ENCODE measurements around the gene CCP110.

The CCP110 gene

GRCh38 chr16:19549673-19550072 lies 25.9 kb downstream of the CCP110 start:
- H3K9ac ChIP-seq (ENCODE audit: low read length in 2 of 2), result no peak overlapping the region
- no peak overlapping the region for H3K27ac ChIP-seq (ENCODE audit: low read length)
- peaks cover 7% of the 10 kb centered on the region in 2 donors for H3K36me3 ChIP-seq (ENCODE audit: control insufficient read depth in 2 of 2, insufficient read depth in 2 of 2, low read length in 2 of 2)
- H3K9me3 ChIP-seq (ENCODE audit: control insufficient read depth in 2 of 2, low read length in 2 of 2), result no peaks in the 10 kb centered on the region
- H3K27me3 ChIP-seq (ENCODE audit: control insufficient read depth in 1 of 2, insufficient read depth in 2 of 2, low read length in 2 of 2), result no peaks in the 10 kb centered on the region
- H3K4me1 ChIP-seq (ENCODE audit: control insufficient read depth, insufficient read depth, low read length), result no peaks in the 10 kb centered on the region
- no peak overlapping the region for H3K4me3 ChIP-seq (ENCODE audit: low read length in 2 of 2)

DNA sequence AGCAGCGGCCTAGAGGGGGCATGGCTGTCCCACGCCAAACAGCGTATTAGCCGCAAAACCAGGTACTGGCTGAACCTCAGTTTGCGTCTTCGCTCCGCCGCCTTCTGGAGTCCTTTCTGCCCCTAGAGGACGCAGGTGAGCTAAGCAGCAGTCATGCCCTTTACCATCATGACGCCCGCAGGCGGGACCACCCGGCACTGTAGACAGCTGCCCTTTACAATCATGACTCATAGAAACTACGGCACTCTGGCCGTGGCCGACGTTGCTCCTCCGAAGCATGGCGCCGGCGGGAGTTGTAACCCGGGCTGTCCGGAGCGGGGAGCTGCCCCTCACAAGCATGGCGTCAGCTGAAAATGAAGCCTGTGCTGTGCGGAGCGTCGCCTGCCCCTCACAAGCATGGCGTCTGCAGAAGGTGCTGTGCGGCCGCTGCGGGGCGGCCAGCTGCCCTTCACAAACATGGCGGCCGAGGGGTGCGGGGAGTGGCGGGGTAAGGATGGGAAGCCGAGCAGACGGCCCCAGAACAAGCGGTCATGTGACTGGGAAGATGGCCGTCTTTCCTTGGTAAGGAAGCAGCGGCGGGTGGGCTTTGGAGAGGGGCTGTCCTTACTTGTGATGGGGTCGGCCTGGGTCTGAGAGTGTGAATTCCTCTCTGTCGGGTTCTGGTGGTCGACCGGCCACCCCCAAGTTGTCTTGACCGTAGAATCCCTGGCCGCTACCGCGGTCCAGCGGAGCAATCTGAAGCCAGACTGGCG lies 31.6 kb downstream of the CCP110 start, which contains the start of gene VPS35L:
VPS35L (plus strand) TSS at position 518 of the 752 bp plus-strand sequence; CDS start at position 545, 27 bp downstream.
- Histone ChIP-seq H3K36me3 (ENCODE audit: control insufficient read depth in 2 of 2, insufficient read depth in 2 of 2, low read length in 2 of 2) (peaks cover 3 to 4% of the 10 kb centered on the region in 2 donors), H3K4me1 (ENCODE audit: control insufficient read depth, insufficient read depth, low read length) (peaks cover 6% of the 10 kb centered on the region), H3K9me3 (ENCODE audit: control insufficient read depth in 2 of 2, low read length in 2 of 2) (no peaks in the 10 kb centered on the region), H3K27ac (ENCODE audit: low read length) (peak within 1 kb of the TSS; percentile 90), H3K9ac (ENCODE audit: low read length in 2 of 2) (peak within 1 kb of the TSS; percentile 97), H3K27me3 (ENCODE audit: control insufficient read depth in 1 of 2, insufficient read depth in 2 of 2, low read length in 2 of 2) (no peaks in the 10 kb centered on the region), H3K4me3 (ENCODE audit: low read length in 2 of 2) (peak within 1 kb of the TSS; percentile 94 to 98)

GRCh38 chr16:19555938-19556771 lies 32.4 kb downstream of the CCP110 start:
- peak overlapping the region; percentile 94 to 97 for H3K9ac ChIP-seq (ENCODE audit: low read length in 2 of 2)
- peak overlapping the region; percentile 87 to 94 for H3K4me3 ChIP-seq (ENCODE audit: low read length in 2 of 2)
- peaks cover 6% of the 10 kb centered on the region for H3K4me1 ChIP-seq (ENCODE audit: control insufficient read depth, insufficient read depth, low read length)
- peak overlapping the region; percentile 90 for H3K27ac ChIP-seq (ENCODE audit: low read length)
- no peaks in the 10 kb centered on the region for H3K9me3 ChIP-seq (ENCODE audit: control insufficient read depth in 2 of 2, low read length in 2 of 2)
- peaks cover 3% of the 10 kb centered on the region in 2 donors for H3K36me3 ChIP-seq (ENCODE audit: control insufficient read depth in 2 of 2, insufficient read depth in 2 of 2, low read length in 2 of 2)
- no peaks in the 10 kb centered on the region for H3K27me3 ChIP-seq (ENCODE audit: control insufficient read depth in 1 of 2, insufficient read depth in 2 of 2, low read length in 2 of 2)

DNA sequence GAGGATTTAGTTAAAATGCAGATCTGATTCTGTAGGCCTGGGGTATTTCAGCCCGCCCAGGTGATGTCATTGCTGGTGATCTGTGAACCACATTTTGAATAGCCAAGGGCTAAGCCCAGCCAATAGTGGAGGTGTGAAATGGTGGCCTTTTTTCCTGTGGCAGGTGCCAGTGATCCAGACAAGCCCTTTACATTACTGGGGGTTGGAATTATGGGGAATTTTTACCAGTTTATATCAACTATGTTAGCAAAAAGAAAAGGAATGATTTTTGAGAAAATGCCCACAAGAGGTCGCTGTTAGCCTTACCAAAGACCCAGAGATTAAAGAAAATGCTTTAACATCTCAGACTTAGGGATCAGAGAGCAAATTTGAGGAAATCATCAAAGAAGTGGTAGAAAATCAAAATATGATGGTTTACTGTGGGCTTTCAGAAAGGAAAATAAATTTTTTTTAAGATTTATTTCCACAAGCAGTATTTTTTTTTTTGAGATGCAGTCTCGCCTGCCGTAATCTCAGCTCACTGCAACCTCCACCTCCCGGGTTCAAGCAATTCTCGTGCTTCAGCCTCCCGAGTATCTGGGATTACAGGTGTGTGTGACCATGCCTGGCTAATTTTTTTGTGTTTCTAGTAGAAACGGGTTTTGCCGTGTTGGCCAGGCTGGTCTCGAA lies 35.6 kb downstream of the CCP110 start:
- no peak overlapping the region for H3K4me3 ChIP-seq (ENCODE audit: low read length in 2 of 2)
- no peaks in the 10 kb centered on the region for H3K36me3 ChIP-seq (ENCODE audit: control insufficient read depth in 2 of 2, insufficient read depth in 2 of 2, low read length in 2 of 2)
- no peak overlapping the region for H3K9ac ChIP-seq (ENCODE audit: low read length in 2 of 2)
- no peak overlapping the region for H3K27ac ChIP-seq (ENCODE audit: low read length)
- H3K27me3 ChIP-seq (ENCODE audit: control insufficient read depth in 1 of 2, insufficient read depth in 2 of 2, low read length in 2 of 2), result no peaks in the 10 kb centered on the region
- peaks cover 6% of the 10 kb centered on the region for H3K4me1 ChIP-seq (ENCODE audit: control insufficient read depth, insufficient read depth, low read length)
- no peaks in the 10 kb centered on the region for H3K9me3 ChIP-seq (ENCODE audit: control insufficient read depth in 2 of 2, low read length in 2 of 2)

GRCh38 chr16:19560078-19560477 lies 36.3 kb downstream of the CCP110 start:
- no peaks in the 10 kb centered on the region for H3K27me3 ChIP-seq (ENCODE audit: control insufficient read depth in 1 of 2, insufficient read depth in 2 of 2, low read length in 2 of 2)
- H3K4me1 ChIP-seq (ENCODE audit: control insufficient read depth, insufficient read depth, low read length), result peaks cover 6% of the 10 kb centered on the region
- H3K9ac ChIP-seq (ENCODE audit: low read length in 2 of 2), result no peak overlapping the region
- H3K9me3 ChIP-seq (ENCODE audit: control insufficient read depth in 2 of 2, low read length in 2 of 2), result no peaks in the 10 kb centered on the region
- no peak overlapping the region for H3K27ac ChIP-seq (ENCODE audit: low read length)
- H3K36me3 ChIP-seq (ENCODE audit: control insufficient read depth in 2 of 2, insufficient read depth in 2 of 2, low read length in 2 of 2), result peaks cover under 1 to 6% of the 10 kb centered on the region in 2 donors
- H3K4me3 ChIP-seq (ENCODE audit: low read length in 2 of 2), result no peak overlapping the region

- peaks cover 14 to 22% of the 10 kb centered on the region in 2 donors for H3K36me3 ChIP-seq (ENCODE audit: control insufficient read depth in 2 of 2, insufficient read depth in 2 of 2, low read length in 2 of 2)
These were observed 39.6 kb downstream of the CCP110 start for GRCh38 chr16:19563377-19563776.

GRCh38 chr16:19566362-19566761 lies 42.6 kb downstream of the CCP110 start:
- H3K4me3 ChIP-seq (ENCODE audit: low read length in 2 of 2), result no peak overlapping the region
- no peaks in the 10 kb centered on the region for H3K9me3 ChIP-seq (ENCODE audit: control insufficient read depth in 2 of 2, low read length in 2 of 2)
- peaks cover 21 to 35% of the 10 kb centered on the region in 2 donors for H3K36me3 ChIP-seq (ENCODE audit: control insufficient read depth in 2 of 2, insufficient read depth in 2 of 2, low read length in 2 of 2)
- H3K27ac ChIP-seq (ENCODE audit: low read length), result no peak overlapping the region
- H3K9ac ChIP-seq (ENCODE audit: low read length in 2 of 2), result no peak overlapping the region
- no peaks in the 10 kb centered on the region for H3K27me3 ChIP-seq (ENCODE audit: control insufficient read depth in 1 of 2, insufficient read depth in 2 of 2, low read length in 2 of 2)
- H3K4me1 ChIP-seq (ENCODE audit: control insufficient read depth, insufficient read depth, low read length), result no peaks in the 10 kb centered on the region

More at GRCh38 chr16:19563377-19563776, 39.6 kb downstream of the CCP110 start:
- Histone ChIP-seq H3K4me3 (ENCODE audit: low read length in 2 of 2) (no peak overlapping the region), H3K9ac (ENCODE audit: low read length in 2 of 2) (no peak overlapping the region), H3K4me1 (ENCODE audit: control insufficient read depth, insufficient read depth, low read length) (no peaks in the 10 kb centered on the region), H3K27me3 (ENCODE audit: control insufficient read depth in 1 of 2, insufficient read depth in 2 of 2, low read length in 2 of 2) (no peaks in the 10 kb centered on the region), H3K27ac (ENCODE audit: low read length) (no peak overlapping the region), H3K9me3 (ENCODE audit: control insufficient read depth in 2 of 2, low read length in 2 of 2) (no peaks in the 10 kb centered on the region)

DNA sequence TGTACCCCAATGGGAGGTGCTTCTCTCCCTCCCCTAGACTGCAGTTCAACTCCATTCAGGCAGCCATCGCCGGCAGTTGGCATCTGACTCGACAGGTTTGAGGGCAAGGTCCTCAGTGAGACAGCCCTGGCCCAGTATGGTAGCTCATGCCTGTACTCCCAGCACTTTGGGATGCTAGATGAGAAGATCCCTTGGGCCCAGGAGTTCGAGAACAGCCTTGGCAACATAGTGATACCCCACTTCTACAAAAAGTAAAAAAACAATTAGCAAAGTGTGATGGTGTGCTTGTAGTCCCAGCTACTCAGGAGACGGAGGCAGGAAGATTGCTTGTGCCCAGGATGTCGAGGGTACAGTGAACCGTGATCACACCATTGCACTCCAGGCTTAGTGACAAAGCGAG lies 43.8 kb downstream of the CCP110 start:
- Histone ChIP-seq H3K4me1 (ENCODE audit: control insufficient read depth, insufficient read depth, low read length) (no peaks in the 10 kb centered on the region), H3K27ac (ENCODE audit: low read length) (no peak overlapping the region), H3K9me3 (ENCODE audit: control insufficient read depth in 2 of 2, low read length in 2 of 2) (no peaks in the 10 kb centered on the region), H3K9ac (ENCODE audit: low read length in 2 of 2) (no peak overlapping the region), H3K4me3 (ENCODE audit: low read length in 2 of 2) (no peak overlapping the region), H3K27me3 (ENCODE audit: control insufficient read depth in 1 of 2, insufficient read depth in 2 of 2, low read length in 2 of 2) (no peaks in the 10 kb centered on the region), H3K36me3 (ENCODE audit: control insufficient read depth in 2 of 2, insufficient read depth in 2 of 2, low read length in 2 of 2) (peaks cover 24 to 38% of the 10 kb centered on the region in 2 donors)

DNA sequence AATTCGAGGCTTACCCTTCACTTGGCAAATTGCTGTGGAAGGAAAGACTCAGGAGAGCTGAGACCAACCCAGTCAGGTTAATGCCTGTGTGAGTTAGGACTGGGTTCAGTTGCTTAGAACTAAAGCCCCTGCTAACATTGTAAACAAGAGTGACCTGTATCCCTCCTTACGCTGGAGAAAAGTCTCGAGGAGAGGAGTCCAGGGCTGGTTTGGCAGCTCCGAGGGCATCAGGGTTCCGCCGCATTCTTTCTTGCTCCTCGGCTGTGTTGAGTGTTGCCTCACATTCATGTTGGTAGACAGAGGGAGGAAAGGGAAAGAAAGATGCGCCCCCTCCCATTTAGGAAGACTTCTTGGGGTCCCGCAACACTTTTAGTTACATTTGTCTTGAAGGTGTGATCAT lies 50.3 kb downstream of the CCP110 start:
- no peaks in the 10 kb centered on the region for H3K4me1 ChIP-seq (ENCODE audit: control insufficient read depth, insufficient read depth, low read length)
- H3K27ac ChIP-seq (ENCODE audit: low read length), result no peak overlapping the region

GRCh38 chr16:19574615-19575014 lies 50.9 kb downstream of the CCP110 start:
- H3K4me1 ChIP-seq (ENCODE audit: control insufficient read depth, insufficient read depth, low read length), result no peaks in the 10 kb centered on the region
- no peaks in the 10 kb centered on the region for H3K9me3 ChIP-seq (ENCODE audit: control insufficient read depth in 2 of 2, low read length in 2 of 2)
- peaks cover 28 to 41% of the 10 kb centered on the region in 2 donors for H3K36me3 ChIP-seq (ENCODE audit: control insufficient read depth in 2 of 2, insufficient read depth in 2 of 2, low read length in 2 of 2)
- no peaks in the 10 kb centered on the region for H3K27me3 ChIP-seq (ENCODE audit: control insufficient read depth in 1 of 2, insufficient read depth in 2 of 2, low read length in 2 of 2)
- H3K27ac ChIP-seq (ENCODE audit: low read length), result no peak overlapping the region
- no peak overlapping the region for H3K9ac ChIP-seq (ENCODE audit: low read length in 2 of 2)
- no peak overlapping the region for H3K4me3 ChIP-seq (ENCODE audit: low read length in 2 of 2)

More for the DNA sequence above, 50.3 kb downstream of the CCP110 start:
- Histone ChIP-seq H3K36me3 (ENCODE audit: control insufficient read depth in 2 of 2, insufficient read depth in 2 of 2, low read length in 2 of 2) (peaks cover 32 to 45% of the 10 kb centered on the region in 2 donors), H3K27me3 (ENCODE audit: control insufficient read depth in 1 of 2, insufficient read depth in 2 of 2, low read length in 2 of 2) (no peaks in the 10 kb centered on the region), H3K4me3 (ENCODE audit: low read length in 2 of 2) (no peak overlapping the region), H3K9ac (ENCODE audit: low read length in 2 of 2) (no peak overlapping the region), H3K9me3 (ENCODE audit: control insufficient read depth in 2 of 2, low read length in 2 of 2) (no peaks in the 10 kb centered on the region)
